ENCODE results near the gene SESTD1. TPM values are rescaled to one million over a fixed set of nuclear protein-coding genes. Genes with fewer than 3 reads are reported as not detected.

SESTD1 gene
- total and polyA plus RNA-seq, 2 of the 13 experiments (the other 11 are each of a cell fraction or from before 2014, with no cell fraction given): 74.4 to 101 TPM

DNA sequence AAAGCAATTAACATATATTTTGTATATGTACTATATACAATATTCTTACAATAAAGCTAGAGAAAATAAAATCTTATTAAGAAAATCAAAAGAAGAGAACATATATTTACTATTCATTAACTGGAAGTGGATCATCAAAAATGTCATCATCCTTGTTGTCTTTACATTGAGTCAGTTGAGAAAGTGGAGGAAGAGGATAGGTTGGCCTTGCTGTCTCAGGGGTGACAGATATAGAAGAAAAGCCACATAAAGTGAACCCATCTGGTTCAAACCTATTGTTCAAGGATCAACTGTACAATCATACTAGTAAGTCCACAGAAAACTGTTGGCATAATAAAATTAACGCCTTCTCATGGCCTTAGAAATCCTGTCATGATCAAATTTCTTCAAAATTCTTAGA, 26.6 kb downstream of the SESTD1 start (continued):
- TF ChIP-seq, protein P1, sequence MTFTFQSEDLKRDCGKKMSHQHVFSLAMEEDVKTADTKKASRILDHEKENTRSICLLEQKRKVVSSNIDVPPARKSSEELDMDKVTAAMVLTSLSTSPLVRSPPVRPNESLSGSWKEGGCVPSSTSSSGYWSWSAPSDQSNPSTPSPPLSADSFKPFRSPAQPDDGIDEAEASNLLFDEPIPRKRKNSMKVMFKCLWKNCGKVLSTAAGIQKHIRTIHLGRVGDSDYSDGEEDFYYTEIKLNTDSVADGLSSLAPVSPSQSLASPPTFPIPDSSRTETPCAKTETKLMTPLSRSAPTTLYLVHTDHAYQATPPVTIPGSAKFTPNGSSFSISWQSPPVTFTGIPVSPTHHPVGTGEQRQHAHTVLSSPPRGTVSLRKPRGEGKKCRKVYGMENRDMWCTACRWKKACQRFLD (CRISPR knock-in tag; IDR thresholded peaks at IDR 0.05; ENCODE audit: borderline replicate concordance): no peak
- peak; percentile 41; the same call in 1 of the 2 replicates for TF ChIP-seq FOSL2 (CRISPR knock-in tag; IDR thresholded peaks at IDR 0.05)
- no peak for TF ChIP-seq BCL6 (CRISPR knock-in tag; IDR thresholded peaks at IDR 0.05)
- TF ChIP-seq, protein P2, sequence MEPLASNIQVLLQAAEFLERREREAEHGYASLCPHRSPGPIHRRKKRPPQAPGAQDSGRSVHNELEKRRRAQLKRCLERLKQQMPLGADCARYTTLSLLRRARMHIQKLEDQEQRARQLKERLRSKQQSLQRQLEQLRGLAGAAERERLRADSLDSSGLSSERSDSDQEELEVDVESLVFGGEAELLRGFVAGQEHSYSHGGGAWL (CRISPR knock-in tag; IDR thresholded peaks at IDR 0.05): no peak
- TF ChIP-seq CHCHD3 (CRISPR knock-in tag; IDR thresholded peaks at IDR 0.05): no peak
- TF ChIP-seq, protein P3, sequence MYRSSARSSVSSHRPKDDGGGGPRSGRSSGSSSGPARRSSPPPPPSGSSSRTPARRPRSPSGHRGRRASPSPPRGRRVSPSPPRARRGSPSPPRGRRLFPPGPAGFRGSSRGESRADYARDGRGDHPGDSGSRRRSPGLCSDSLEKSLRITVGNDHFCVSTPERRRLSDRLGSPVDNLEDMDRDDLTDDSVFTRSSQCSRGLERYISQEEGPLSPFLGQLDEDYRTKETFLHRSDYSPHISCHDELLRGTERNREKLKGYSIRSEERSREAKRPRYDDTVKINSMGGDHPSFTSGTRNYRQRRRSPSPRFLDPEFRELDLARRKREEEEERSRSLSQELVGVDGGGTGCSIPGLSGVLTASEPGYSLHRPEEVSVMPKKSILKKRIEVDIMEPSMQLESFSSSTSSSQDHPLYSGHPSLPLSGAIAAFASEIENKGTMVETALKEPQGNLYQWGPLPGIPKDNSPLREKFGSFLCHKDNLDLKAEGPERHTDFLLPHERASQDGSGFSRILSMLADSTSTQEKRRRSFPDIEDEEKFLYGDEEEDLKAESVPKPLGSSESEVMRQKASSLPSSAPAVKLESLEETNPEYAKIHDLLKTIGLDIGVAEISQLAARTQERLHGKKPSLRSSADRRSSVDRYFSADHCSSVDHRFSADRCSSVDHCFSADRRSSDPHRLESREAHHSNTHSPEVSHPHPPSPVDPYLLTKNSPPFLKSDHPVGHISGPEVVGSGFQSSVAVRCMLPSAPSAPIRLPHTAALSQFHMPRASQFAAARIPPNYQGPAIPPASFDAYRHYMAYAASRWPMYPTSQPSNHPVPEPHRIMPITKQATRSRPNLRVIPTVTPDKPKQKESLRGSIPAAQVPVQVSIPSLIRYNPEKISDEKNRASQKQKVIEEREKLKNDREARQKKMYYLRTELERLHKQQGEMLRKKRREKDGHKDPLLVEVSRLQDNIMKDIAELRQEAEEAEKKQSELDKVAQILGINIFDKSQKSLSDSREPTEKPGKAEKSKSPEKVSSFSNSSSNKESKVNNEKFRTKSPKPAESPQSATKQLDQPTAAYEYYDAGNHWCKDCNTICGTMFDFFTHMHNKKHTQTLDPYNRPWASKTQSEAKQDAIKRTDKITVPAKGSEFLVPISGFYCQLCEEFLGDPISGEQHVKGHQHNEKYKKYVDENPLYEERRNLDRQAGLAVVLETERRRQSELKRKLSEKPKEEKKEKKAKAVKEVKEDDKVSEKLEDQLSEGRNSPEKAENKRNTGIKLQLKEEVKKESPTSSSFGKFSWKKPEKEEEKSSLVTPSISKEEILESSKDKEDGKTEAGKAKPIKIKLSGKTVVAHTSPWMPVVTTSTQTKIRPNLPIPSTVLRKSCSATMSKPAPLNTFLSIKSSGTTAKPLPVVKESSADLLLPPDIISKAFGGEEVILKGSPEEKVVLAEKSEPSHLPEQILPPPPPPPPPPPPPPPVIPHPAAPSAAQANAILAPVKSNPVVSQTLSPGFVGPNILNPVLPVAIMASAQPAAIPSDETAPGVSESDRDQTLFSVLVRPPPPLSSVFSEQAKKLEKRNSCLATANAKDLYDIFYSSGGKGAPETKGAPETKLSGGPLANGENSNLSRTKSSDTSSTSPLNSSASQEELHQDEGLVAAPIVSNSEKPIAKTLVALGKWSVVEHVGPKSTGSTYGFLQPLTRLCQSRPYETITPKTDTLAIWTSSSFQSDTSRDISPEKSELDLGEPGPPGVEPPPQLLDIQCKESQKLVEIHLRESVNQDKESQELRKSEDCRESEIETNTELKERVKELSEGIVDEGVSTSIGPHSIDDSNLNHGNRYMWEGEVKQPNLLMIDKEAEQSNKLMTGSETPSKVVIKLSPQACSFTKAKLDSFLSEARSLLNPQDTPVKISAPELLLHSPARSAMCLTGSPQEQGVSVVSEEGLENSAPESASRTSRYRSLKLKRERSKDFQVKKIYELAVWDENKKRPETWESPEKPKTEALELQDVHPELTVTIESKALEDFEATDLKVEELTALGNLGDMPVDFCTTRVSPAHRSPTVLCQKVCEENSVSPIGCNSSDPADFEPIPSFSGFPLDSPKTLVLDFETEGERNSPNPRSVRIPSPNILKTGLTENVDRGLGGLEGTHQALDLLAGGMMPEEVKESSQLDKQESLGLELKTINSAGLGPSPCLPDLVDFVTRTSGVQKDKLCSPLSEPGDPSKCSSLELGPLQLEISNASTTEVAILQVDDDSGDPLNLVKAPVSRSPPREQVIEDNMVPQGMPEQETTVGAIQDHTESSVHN (CRISPR knock-in tag; IDR thresholded peaks at IDR 0.05): no peak
- no peak for TF ChIP-seq ZNF30 (CRISPR knock-in tag; IDR thresholded peaks at IDR 0.05)
- TF ChIP-seq ZNF619 (CRISPR knock-in tag; IDR thresholded peaks at IDR 0.05): no peak
- TF ChIP-seq FOXA3 (CRISPR knock-in tag; IDR thresholded peaks at IDR 0.05): peak; percentile 51; the same call in 1 of the 2 replicates
- no peak for TF ChIP-seq MTERF4 (CRISPR knock-in tag; IDR thresholded peaks at IDR 0.05)
- no peak for TF ChIP-seq FOXO1 (CRISPR knock-in tag; IDR thresholded peaks at IDR 0.05)
- no peak for TF ChIP-seq POLR2A (IDR thresholded peaks at IDR 0.05; ENCODE audit: insufficient read depth in 1 of 2, low read depth in 2 of 2, low read length in 2 of 2)
- TF ChIP-seq, protein P4, sequence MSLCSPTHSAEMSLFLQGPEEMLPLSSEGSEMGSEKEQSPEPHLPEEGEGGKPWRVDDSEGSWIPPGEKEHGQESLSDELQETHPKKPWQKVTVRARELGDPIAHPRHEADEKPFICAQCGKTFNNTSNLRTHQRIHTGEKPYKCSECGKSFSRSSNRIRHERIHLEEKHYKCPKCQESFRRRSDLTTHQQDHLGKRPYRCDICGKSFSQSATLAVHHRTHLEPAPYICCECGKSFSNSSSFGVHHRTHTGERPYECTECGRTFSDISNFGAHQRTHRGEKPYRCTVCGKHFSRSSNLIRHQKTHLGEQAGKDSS (CRISPR knock-in tag; IDR thresholded peaks at IDR 0.05; ENCODE audit: borderline replicate concordance, low read depth): no peak
- no peak for TF ChIP-seq NPAS2 (CRISPR knock-in tag; IDR thresholded peaks at IDR 0.05; ENCODE audit: borderline replicate concordance)
- TF ChIP-seq YY1 (IDR thresholded peaks at IDR 0.05; ENCODE audit: insufficient read depth, insufficient replicate concordance, low read depth, low read length): no peak
- TF ChIP-seq, protein P5, sequence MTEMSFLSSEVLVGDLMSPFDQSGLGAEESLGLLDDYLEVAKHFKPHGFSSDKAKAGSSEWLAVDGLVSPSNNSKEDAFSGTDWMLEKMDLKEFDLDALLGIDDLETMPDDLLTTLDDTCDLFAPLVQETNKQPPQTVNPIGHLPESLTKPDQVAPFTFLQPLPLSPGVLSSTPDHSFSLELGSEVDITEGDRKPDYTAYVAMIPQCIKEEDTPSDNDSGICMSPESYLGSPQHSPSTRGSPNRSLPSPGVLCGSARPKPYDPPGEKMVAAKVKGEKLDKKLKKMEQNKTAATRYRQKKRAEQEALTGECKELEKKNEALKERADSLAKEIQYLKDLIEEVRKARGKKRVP (CRISPR knock-in tag; IDR thresholded peaks at IDR 0.05): peak in 1 of 2 experiments; percentile 43; a peak in 1 of 4 replicates
- TF ChIP-seq ZNF629 (CRISPR knock-in tag; conservative IDR thresholded peaks at IDR 0.05): no peak
- TF ChIP-seq ZNF530 (CRISPR knock-in tag; IDR thresholded peaks at IDR 0.05; ENCODE audit: low read depth): no peak

Data from HepG2 (cell line).